Skin of body (tissue), 2 donors: ENCODE measurements around the gene IFNA7. TPM values are rescaled to one million over a fixed set of nuclear protein-coding genes. Genes with fewer than 3 reads are reported as not detected.
"Not testable (repeated sequence)": the region's sequence is repeated elsewhere in the genome, so short reads cannot be mapped to it uniquely, and the experiment has no call there.

Experiments used
- DNase-seq: peaks from one replicate; lab custom pipeline; 2025; lab: John Stamatoyannopoulos, UW
- total RNA-seq: library from RNA; depleted of rRNA; stranded (reverse); fragments of >200 nt; gene quantifications from one replicate; pipeline ENCODE4 v1.2.3, GENCODE V29; 2014

Gene IFNA7
- total RNA-seq = not detected

GRCh38 chr9:21202105-21202504 lies at the start of gene IFNA7:
Gene IFNA7 (minus strand): TSS chr9:21202205. CDS start chr9:21202165, 40 bp downstream.
- not testable (repeated sequence) for DNase-seq

GRCh38 chr9:21251638-21252037 lies 49.6 kb upstream of the IFNA7 start:
- DNase-seq = no peak

- DNase-seq = no peak
Measured at GRCh38 chr9:21251190-21251589, 49.2 kb upstream of the IFNA7 start.

DNA sequence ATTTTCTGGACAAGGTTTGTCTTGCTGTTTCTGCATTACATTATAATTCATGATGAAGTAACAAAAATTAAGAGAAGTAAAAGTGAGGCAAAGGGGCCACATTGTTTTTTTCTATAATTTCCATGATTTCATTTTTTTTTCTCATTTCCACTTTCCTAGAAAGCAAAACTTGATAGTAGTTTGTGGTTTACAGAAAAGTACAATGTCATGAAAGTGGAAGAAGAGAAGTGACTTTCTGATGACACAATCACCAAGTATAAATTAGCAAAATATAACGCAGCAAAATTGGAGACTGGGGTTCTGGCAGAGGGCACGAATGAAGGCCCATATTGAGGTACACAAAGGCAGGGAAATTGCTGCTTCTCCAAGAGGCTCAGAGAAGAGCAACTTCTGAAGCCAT lies 42.8 kb upstream of the IFNA7 start:
- DNase-seq = no peak

GRCh38 chr9:21239911-21240310 lies 37.9 kb upstream of the IFNA7 start, which contains the start of gene IFNA14:
Gene IFNA14 (minus strand): TSS chr9:21240005. CDS start chr9:21239935, 70 bp downstream.
- no peak for DNase-seq

- not testable (repeated sequence) for DNase-seq
Measured at GRCh38 chr9:21236360-21236714, 34.3 kb upstream of the IFNA7 start.

GRCh38 chr9:21235468-21236359 lies 33.7 kb upstream of the IFNA7 start:
- not testable (repeated sequence) for DNase-seq

- DNase-seq = no peak
Measured at GRCh38 chr9:21234153-21234687, 32.2 kb upstream of the IFNA7 start.

DNA sequence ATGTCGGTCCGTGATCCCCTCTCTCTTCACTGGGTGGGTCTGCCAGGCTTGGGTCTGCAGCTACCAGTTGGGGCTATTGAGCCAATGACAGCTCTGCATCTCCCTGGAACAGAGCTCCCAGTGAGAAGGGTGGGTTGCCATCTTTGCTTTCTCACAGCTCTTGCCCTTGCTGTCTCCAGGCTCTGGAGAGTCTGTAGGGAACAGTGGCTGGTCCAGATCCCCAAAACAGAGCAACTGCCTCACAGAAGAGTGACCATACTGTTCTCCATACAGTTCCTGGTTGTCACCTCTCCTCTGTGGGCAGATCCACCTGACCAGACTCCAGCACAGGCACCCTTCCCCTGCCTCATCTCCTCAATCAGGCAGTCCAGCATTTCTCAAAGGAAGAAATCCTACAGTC lies 31.3 kb upstream of the IFNA7 start:
- no peak for DNase-seq

- no peak for DNase-seq
Measured at GRCh38 chr9:21228122-21228521, 26.1 kb upstream of the IFNA7 start, which contains the start of gene IFNA17. Gene IFNA17 (minus strand): TSS chr9:21228222. CDS start chr9:21228173, 49 bp downstream.

- DNase-seq = not testable (repeated sequence)
Measured at GRCh38 chr9:21217211-21217610, 15.2 kb upstream of the IFNA7 start, which contains the start of gene IFNA16. Gene IFNA16 (minus strand): TSS chr9:21217311. CDS start chr9:21217305, 6 bp downstream.

- DNase-seq = not testable (repeated sequence)
Measured at GRCh38 chr9:21213411-21214326, 11.7 kb upstream of the IFNA7 start.

DNA sequence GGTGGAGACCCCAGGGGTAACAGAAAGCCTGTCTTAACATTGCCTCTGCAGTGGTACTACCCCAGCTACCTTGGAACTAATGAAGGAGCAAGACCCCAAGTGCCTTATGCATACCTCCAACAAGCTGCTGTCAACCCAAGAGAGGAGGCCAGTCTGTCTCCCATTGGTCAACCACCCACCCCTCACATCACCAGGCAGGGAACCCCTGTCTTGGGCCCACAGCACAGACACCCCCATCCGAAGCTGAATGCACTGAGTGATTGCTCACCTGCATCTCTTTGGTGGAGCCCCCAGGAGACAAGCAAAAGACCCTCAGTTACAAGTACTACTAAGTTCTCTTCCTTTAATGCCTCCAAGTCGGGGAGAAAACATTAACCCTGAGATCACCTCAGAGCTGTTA lies 10.2 kb upstream of the IFNA7 start:
- DNase-seq = not testable (repeated sequence)

DNA sequence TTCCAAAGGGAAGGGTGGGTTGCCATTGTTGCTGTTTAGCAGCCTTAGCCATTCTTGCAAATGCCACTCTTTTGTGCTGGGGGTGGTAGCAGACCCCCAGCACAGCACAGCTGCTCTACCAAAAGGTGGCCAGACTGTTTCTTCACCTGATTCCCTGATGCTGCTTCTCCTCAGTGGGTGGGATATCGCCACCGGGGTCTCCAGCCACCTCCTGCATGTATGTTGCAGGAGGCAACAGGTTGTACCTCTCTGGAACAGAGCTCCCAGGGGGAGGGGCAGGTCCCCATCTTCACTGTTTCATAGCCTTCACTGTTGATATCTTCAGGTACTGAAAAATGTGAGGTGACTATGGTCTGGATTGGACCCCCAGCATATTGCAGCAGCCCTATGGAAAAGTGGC lies 8.8 kb upstream of the IFNA7 start:
- DNase-seq = not testable (repeated sequence)

- no peak for DNase-seq
Measured at GRCh38 chr9:21210311-21210710, 8.3 kb upstream of the IFNA7 start.

- not testable (repeated sequence) for DNase-seq
Measured at GRCh38 chr9:21207043-21207442, 5.0 kb upstream of the IFNA7 start, which contains the start of gene IFNA10. Gene IFNA10 (minus strand): TSS chr9:21207143. CDS start chr9:21207097, 46 bp downstream.

DNA sequence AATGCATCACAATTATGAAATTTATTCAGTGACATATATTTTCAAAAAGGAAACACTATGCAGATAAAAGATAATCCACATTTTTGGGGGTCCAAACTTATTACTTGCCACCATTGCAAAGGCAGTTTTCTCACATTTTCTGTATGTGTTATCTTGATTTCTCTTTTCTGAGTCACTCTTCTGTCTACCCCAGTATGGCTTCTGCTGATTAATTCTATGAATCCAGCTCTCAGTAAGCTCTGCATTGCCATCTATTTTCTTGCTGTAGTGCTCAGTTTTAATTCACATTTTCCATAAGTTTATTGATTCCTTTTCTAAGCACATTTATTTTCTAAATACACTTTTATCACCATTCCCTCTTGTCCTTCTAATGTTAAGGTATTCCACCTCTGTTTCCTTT lies 3.2 kb upstream of the IFNA7 start:
- DNase-seq = no peak

DNA sequence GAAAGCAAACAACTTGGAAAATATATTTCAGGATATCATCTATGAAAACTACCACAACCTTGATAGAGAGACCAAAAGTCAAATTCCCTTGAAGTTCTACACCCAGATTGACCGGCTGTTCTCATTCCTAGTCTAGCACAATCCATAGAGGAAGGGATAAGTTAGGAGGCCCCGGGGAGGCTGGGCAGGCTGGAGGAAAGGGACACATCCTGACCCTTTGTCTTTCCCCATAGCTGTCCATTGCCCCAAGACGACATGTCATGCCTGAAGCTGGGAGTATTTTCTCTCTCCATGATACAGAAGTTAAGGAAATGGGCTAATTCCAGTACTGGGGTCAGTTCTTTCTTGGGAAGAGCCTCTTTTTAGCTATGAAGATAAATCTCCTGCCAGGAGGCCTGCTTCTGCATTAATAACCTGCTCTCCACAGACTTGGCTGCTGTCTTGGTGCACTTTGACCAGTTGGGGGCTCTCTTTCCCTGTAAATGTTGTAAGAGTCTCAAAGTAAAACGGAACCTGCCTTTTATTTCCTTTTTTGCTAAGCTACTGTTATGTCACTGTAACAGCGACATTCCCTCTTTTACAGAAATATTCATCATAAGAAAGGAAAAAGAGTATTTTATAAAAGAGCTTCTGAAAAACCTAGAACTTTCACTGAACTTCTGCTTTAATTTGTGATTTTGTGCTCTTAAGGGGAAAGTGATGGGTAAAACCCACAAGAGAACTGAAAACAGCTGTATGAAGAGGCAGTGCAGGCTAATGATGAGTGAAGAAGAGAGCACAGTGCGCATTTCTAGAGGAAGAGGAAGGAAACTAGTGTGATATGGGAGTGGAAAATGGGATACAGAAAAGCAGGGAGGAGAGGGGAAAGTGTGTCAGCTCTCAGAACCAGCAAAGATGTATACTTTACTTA lies 6.9 kb downstream of the IFNA7 start:
- DNase-seq = not testable (repeated sequence)

DNA sequence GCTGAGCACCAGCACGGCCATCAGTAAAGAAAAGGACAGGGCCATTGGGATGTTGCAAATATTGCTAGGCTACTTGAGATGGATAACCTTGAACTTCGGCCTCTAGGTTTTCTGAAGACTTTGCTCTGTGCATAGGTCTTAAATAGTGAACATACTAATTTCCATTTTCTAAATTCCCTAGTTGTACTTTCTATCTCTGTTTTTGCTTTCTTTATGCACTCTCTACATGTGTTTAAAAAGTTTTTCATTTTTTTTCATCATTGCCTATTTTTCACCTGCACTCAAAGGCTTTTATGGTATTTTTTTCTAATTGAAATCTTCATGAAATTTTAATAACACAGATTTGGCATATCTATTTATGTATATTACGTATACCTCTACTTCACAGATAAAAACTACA lies 14.5 kb downstream of the IFNA7 start, which contains the start of gene IFNA4:
Gene IFNA4 (minus strand): TSS at position 101 of the 400 bp plus-strand sequence. CDS start 56 bp downstream, at position 45.
- not testable (repeated sequence) for DNase-seq
